Measurements from ENCODE around the gene ACP2.

DNA sequence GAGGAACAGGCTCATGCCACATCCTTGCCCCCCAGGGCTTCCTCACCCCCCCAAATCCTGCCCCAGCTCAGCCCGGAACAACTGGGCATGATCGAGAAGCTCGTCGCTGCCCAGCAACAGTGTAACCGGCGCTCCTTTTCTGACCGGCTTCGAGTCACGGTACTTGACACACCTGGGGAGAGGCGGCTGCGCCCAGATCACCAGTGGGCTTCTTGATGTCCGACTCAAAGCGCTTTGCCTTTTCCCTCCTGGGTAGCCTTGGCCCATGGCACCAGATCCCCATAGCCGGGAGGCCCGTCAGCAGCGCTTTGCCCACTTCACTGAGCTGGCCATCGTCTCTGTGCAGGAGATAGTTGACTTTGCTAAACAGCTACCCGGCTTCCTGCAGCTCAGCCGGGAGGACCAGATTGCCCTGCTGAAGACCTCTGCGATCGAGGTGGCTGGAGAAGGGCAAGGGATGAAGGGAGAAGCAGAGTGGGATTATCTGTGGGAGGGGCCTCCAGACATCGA lies 12.7 kb upstream of the ACP2 start:
- TF ChIP-seq, protein P1, sequence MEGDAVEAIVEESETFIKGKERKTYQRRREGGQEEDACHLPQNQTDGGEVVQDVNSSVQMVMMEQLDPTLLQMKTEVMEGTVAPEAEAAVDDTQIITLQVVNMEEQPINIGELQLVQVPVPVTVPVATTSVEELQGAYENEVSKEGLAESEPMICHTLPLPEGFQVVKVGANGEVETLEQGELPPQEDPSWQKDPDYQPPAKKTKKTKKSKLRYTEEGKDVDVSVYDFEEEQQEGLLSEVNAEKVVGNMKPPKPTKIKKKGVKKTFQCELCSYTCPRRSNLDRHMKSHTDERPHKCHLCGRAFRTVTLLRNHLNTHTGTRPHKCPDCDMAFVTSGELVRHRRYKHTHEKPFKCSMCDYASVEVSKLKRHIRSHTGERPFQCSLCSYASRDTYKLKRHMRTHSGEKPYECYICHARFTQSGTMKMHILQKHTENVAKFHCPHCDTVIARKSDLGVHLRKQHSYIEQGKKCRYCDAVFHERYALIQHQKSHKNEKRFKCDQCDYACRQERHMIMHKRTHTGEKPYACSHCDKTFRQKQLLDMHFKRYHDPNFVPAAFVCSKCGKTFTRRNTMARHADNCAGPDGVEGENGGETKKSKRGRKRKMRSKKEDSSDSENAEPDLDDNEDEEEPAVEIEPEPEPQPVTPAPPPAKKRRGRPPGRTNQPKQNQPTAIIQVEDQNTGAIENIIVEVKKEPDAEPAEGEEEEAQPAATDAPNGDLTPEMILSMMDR (IDR thresholded peaks at IDR 0.05): no peak
- TF ChIP-seq EP300 (IDR thresholded peaks at IDR 0.05): no peak
